HepG2 (cell line): ENCODE results near the gene ATP8B2. TPM values are rescaled to one million over a fixed set of nuclear protein-coding genes. Genes with fewer than 3 reads are reported as not detected.

Experiments used
- ATAC-seq: fragments of 200-7000 bp; cut with Tn5 transposase; 3 replicates; pipeline ENCODE4 v1.9.1; 2020; ENCODE audit warnings: mild to moderate bottlenecking, moderate library complexity
- BruUV-seq: library from RNA; stranded (reverse); fragments of 400-500 nt; replicated peaks from 2 replicates; lab custom pipeline; 2021; lab: Mats Ljungman, UMichigan
- CTCF ChIA-PET: fragments of 300-600 bp; formaldehyde crosslinking; extraction: SDS; loops from one replicate; lab custom pipeline; 2021; ENCODE audit warnings: low total read pairs, inconsistent platforms, low intra/inter-chr PET ratio; lab: Yijun Ruan, JAX
- POLR2A ChIA-PET: fragments of 350-600 bp; sonication (Branson Sonifier 250); formaldehyde crosslinking; loops from one replicate; lab custom pipeline; 2020; ENCODE audit warnings: antibody characterized with exemption, inconsistent platforms; lab: Yijun Ruan, JAX
- DNase-seq: peaks from one replicate; pipeline ENCODE4 v3.0.0-alpha.2; 2015; ENCODE audit warnings: low spot score
- FAIRE-seq: peaks from 3 replicates; lab custom pipeline; 2011; peaks lifted over from hg19 to GRCh38; lab: Jason Lieb, UNC
- H2AFZ ChIP-seq: one replicate; pipeline ENCODE4 v1.6.1; 2011; ENCODE audit warnings: low read length, inconsistent platforms
- H3K27ac ChIP-seq: fragments of 300-600 bp; 3 replicates; pipeline ENCODE4 v1.8.0; 2011; ENCODE audit warnings: mixed run types, mild to moderate bottlenecking, mixed read lengths, low read length, inconsistent platforms; ENCODE audit not compliant: insufficient read depth; ENCODE audit errors: extremely low read length
- H3K27me3 ChIP-seq, 2 experiments: fragments of 200-600 bp in 1 of 2; 2 replicates in 1 of 2; 3 replicates in 1 of 2; pipeline versions ENCODE4 v1.6.0 to v1.8.0; 2011; ENCODE audit warnings: low read length in 2 of 2, mild to moderate bottlenecking in 2 of 2, moderate library complexity in 2 of 2, inconsistent platforms in 1 of 2; ENCODE audit not compliant: insufficient read depth in 2 of 2, control insufficient read depth in 1 of 2
- H3K36me3 ChIP-seq, 2 experiments: fragments of 200-600 bp in 1 of 2; replicated peaks in 1 of 2; 2 replicates in 1 of 2; 3 replicates in 1 of 2; pipeline versions ENCODE4 v1.5.1 to v1.8.0; 2011; ENCODE audit warnings: low read length in 2 of 2, inconsistent platforms in 1 of 2; ENCODE audit not compliant: insufficient read depth in 2 of 2, control insufficient read depth in 1 of 2
- H3K4me1 ChIP-seq: 2 replicates; pipeline ENCODE4 v1.5.1; 2012; ENCODE audit warnings: low read length, inconsistent platforms; ENCODE audit not compliant: insufficient read depth
- H3K4me2 ChIP-seq: 2 replicates; pipeline ENCODE4 v1.6.0; 2011; ENCODE audit warnings: low read depth, low read length, inconsistent platforms
- H3K4me3 ChIP-seq, 3 experiments: fragments of 200-600 bp in 1 of 3; sonication (generic), shearing (Covaris generic) in 1 of 3; replicated peaks in 1 of 3; 2 replicates each; pipeline ENCODE4 v1.5.1; 2011 to 2016; ENCODE audit warnings: low read length in 3 of 3, inconsistent platforms in 2 of 3, low read depth in 2 of 3, mild to moderate bottlenecking in 2 of 3, control low read depth in 1 of 3, mixed read lengths in 1 of 3; ENCODE audit not compliant: insufficient read depth in 1 of 3
- H3K79me2 ChIP-seq: one replicate; pipeline ENCODE4 v1.6.1; 2011; ENCODE audit warnings: low read length, inconsistent platforms; ENCODE audit not compliant: insufficient read depth
- H3K9ac ChIP-seq: 2 replicates; pipeline ENCODE4 v1.6.0; 2011; ENCODE audit warnings: mild to moderate bottlenecking, low read depth, low read length, inconsistent platforms; ENCODE audit not compliant: insufficient read depth
- H3K9me3 ChIP-seq: 2 replicates; pipeline ENCODE4 v1.5.1; 2012; ENCODE audit warnings: mild to moderate bottlenecking, low read length
- H4K20me1 ChIP-seq: 2 replicates; pipeline ENCODE4 v1.6.0; 2011; ENCODE audit warnings: inconsistent platforms, mild to moderate bottlenecking, low read length, moderate library complexity; ENCODE audit not compliant: insufficient read depth
- DDIT3 ChIP-seq: sonication (generic); formaldehyde crosslinking; IDR thresholded peaks from 2 replicates; pipeline ENCODE4 v1.4.0; 2020; ENCODE audit warnings: mild to moderate bottlenecking, missing genetic modification reagents
- FOXK1 ChIP-seq: sonication (generic); formaldehyde crosslinking; IDR thresholded peaks from 2 replicates; pipeline ENCODE4 v1.4.0; 2020; ENCODE audit warnings: low read depth, missing genetic modification reagents, borderline replicate concordance
- HMGXB4 ChIP-seq, 2 experiments: sonication (generic) in 1 of 2; formaldehyde crosslinking in 1 of 2; IDR thresholded peaks; 2 replicates each; pipeline versions ENCODE4 v1.4.0 to v1.6.1; 2018 to 2020; ENCODE audit warnings: missing genetic modification reagents in 2 of 2, borderline replicate concordance in 1 of 2, low read depth in 1 of 2, mild to moderate bottlenecking in 1 of 2, missing biosample characterization in 1 of 2
- HOXA3 ChIP-seq: sonication (generic); formaldehyde crosslinking; IDR thresholded peaks from 2 replicates; pipeline ENCODE4 v1.5.0; 2020; ENCODE audit warnings: missing genetic modification reagents
- SCMH1 ChIP-seq: sonication (generic); formaldehyde crosslinking; IDR thresholded peaks from 2 replicates; pipeline ENCODE4 v1.9.0; 2021; ENCODE audit warnings: missing genetic modification reagents, mild to moderate bottlenecking, borderline replicate concordance
- SKI ChIP-seq: fragments of 450-650 bp; IDR thresholded peaks from one replicate; pipeline ENCODE4 v1.6.1; 2018; ENCODE audit warnings: mild to moderate bottlenecking; ENCODE audit not compliant: partially characterized antibody
- ZFP62 ChIP-seq: sonication (generic); formaldehyde crosslinking; IDR thresholded peaks from 2 replicates; pipeline ENCODE4 v1.4.0; 2020; ENCODE audit warnings: missing genetic modification reagents
- ZHX2 ChIP-seq, 2 experiments: sonication (generic) in 1 of 2; formaldehyde crosslinking in 1 of 2; IDR thresholded peaks; 2 replicates each; pipeline versions ENCODE4 v1.6.1 to v1.9.0; 2014 to 2022; ENCODE audit warnings: antibody characterized with exemption in 1 of 2, borderline replicate concordance in 1 of 2, inconsistent platforms in 1 of 2, low read depth in 1 of 2, missing genetic modification reagents in 1 of 2
- ZNF333 ChIP-seq: sonication (generic); formaldehyde crosslinking; IDR thresholded peaks from 2 replicates; pipeline ENCODE4 v1.4.0; 2020; ENCODE audit warnings: mild to moderate bottlenecking, missing genetic modification reagents, borderline replicate concordance
- ZNF687 ChIP-seq: sonication (generic); formaldehyde crosslinking; IDR thresholded peaks from 2 replicates; pipeline ENCODE4 v1.5.1; 2020; ENCODE audit warnings: mild to moderate bottlenecking, missing genetic modification reagents, moderate library complexity
- WGBS: methylation state at CpG from one replicate; pipeline ENCODE4 v1.1.6; 2017; ENCODE audit warnings: low lambda C conversion rate; 5-methylcytosine and 5-hydroxymethylcytosine counted together
- in situ Hi-C: cut with HindIII; loops from 2 replicates; pipeline ENCODE4 v1.10.0; 2017; ENCODE audit warnings: low pct_unique_long_range_greater_than_20kb; ENCODE audit not compliant: extremely low pct_ligation_motif_present
- intact Hi-C: fragments of 100-400 bp; cut with micrococcal nuclease; formaldehyde crosslinking; loops from one replicate; pipeline ENCODE4 v1.10.0; 2022; ENCODE audit not compliant: unreplicated experiment
- polyA plus RNA-seq, 8 experiments: library from polyadenylated mRNA; depleted of rRNA in 3 of 8; stranded (reverse) in 7 of 8; unstranded in 1 of 8; fragments of >200 nt; fragmentation: Illumina TruSeq in 4 of 8; extraction: Trizol in 4 of 8; gene quantifications; 2 replicates each; pipeline versions ENCODE4 v1.2.1 to v1.2.3, GENCODE V29; 2011 to 2016; ENCODE audit warnings: low read depth in 4 of 8, missing spikeins in 1 of 8, mixed read lengths in 1 of 8; ENCODE audit not compliant: insufficient read depth in 1 of 8
- total RNA-seq, 5 experiments: library from RNA; depleted of rRNA; stranded (reverse); fragments of >200 nt; fragmentation: Illumina TruSeq; extraction: Trizol; gene quantifications; 2 replicates each; pipeline ENCODE4 v1.2.3, GENCODE V29; 2016; ENCODE audit warnings: low read depth in 1 of 5

The ATP8B2 gene
- total and polyA plus RNA-seq, 2 of the 13 experiments (the other 11 are each of a cell fraction or from before 2014, with no cell fraction given): 20.4 to 39.3 TPM

GRCh38 chr1:154342836-154343472, 17.6 kb downstream of the ATP8B2 start:
- ATAC-seq (no peak), FAIRE-seq (no peak), DNase-seq (no peak)
- POLR2A ChIA-PET: interaction anchor here (3.9 kb wide), 1 partner anchor 8 kb away, joined by 15 read pairs; no protein-coding TSS in a partner anchor
- peaks cover 28 to 72% of the 10 kb centered on the region in 2 experiments for H3K36me3 ChIP-seq
- CTCF ChIA-PET: no interaction called here
- no peaks in the 10 kb centered on the region for H3K27me3 ChIP-seq
- no peak overlapping the region for H3K4me3 ChIP-seq
- 96% methylated on average over 17 of the region's 21 CpGs for WGBS
- BruUV-seq: no TSS peak
- H3K4me2 ChIP-seq: no peak overlapping the region
- H3K27ac ChIP-seq: no peak overlapping the region
- no peak overlapping the region for H3K9ac ChIP-seq
- no peaks in the 10 kb centered on the region for H3K4me1 ChIP-seq
- intact Hi-C loops (no loop called here), in situ Hi-C loops (no loop called here)
- no peaks in the 10 kb centered on the region for H3K9me3 ChIP-seq
- no peak overlapping the region for H2AFZ ChIP-seq
- H4K20me1 ChIP-seq: no peaks in the 10 kb centered on the region
- no peaks in the 10 kb centered on the region for H3K79me2 ChIP-seq
- TF ChIP-seq DDIT3 (CRISPR knock-in tag) (no peak), ZNF333 (no peak), HMGXB4 (CRISPR knock-in tag; IDR thresholded peaks at IDR 0.05; ENCODE audit: borderline replicate concordance in 1 of 2, low read depth in 1 of 2) (no peak), HOXA3 (CRISPR knock-in tag) (no peak), SKI (no peak), ZNF687 (CRISPR knock-in tag) (no peak), ZHX2 (IDR thresholded peaks at IDR 0.05; ENCODE audit: low read depth) (no peak), ZHX2 (CRISPR knock-in tag; IDR thresholded peaks at IDR 0.05; ENCODE audit: borderline replicate concordance) (no peak), ZFP62 (no peak), FOXK1 (CRISPR knock-in tag) (no peak), SCMH1 (CRISPR knock-in tag) (no peak)
